HepG2 (cell line): ENCODE data around the gene AJUBA. TPM values are rescaled to one million over a fixed set of nuclear protein-coding genes. Genes with fewer than 3 reads are reported as not detected.

Experiments
- ARNT2 ChIP-seq: sonication (generic); formaldehyde crosslinking; IDR thresholded peaks from 2 replicates; pipeline ENCODE4 v1.8.0; 2022; ENCODE audit warnings: mild to moderate bottlenecking, low read depth, missing genetic modification reagents, moderate library complexity
- GATA4 ChIP-seq: sonication (generic); IDR thresholded peaks from 2 replicates; pipeline ENCODE4 v1.6.1; 2016; ENCODE audit warnings: antibody characterized with exemption, low read depth, borderline replicate concordance
- HCFC1 ChIP-seq: fragments of 150-350 bp; IDR thresholded peaks from 2 replicates; pipeline ENCODE4 v1.6.1; 2014; ENCODE audit warnings: low read depth, low read length
- MAFG ChIP-seq: sonication (generic); formaldehyde crosslinking; IDR thresholded peaks from 2 replicates; pipeline ENCODE4 v1.5.1; 2020; ENCODE audit warnings: mild to moderate bottlenecking, missing genetic modification reagents
- MED13 ChIP-seq: sonication (generic); formaldehyde crosslinking; IDR thresholded peaks from 2 replicates; pipeline ENCODE4 v1.5.0; 2020; ENCODE audit warnings: missing genetic modification reagents
- POLR2AphosphoS5 ChIP-seq: IDR thresholded peaks from 2 replicates; pipeline ENCODE4 v1.6.1; 2012; ENCODE audit warnings: low read depth, low read length
- TRIM24 ChIP-seq: sonication (generic); formaldehyde crosslinking; IDR thresholded peaks from 2 replicates; pipeline ENCODE4 v1.8.0; 2022; ENCODE audit warnings: mild to moderate bottlenecking, missing genetic modification reagents
- ZBTB42 ChIP-seq: sonication (generic); formaldehyde crosslinking; IDR thresholded peaks from 2 replicates; pipeline ENCODE4 v1.5.0; 2020; ENCODE audit warnings: mild to moderate bottlenecking, missing genetic modification reagents
- ZBTB7A ChIP-seq: sonication (generic); formaldehyde crosslinking; IDR thresholded peaks from 2 replicates; pipeline ENCODE4 v1.8.0; 2022; ENCODE audit warnings: mild to moderate bottlenecking, missing genetic modification reagents
- ZNF432 ChIP-seq: sonication (generic); formaldehyde crosslinking; IDR thresholded peaks from 2 replicates; pipeline ENCODE4 v1.5.0; 2020; ENCODE audit warnings: missing genetic modification reagents, mild to moderate bottlenecking, borderline replicate concordance
- ZNF552 ChIP-seq: sonication (generic); formaldehyde crosslinking; IDR thresholded peaks from 2 replicates; pipeline ENCODE4 v1.9.0; 2022; ENCODE audit warnings: missing genetic modification reagents, mild to moderate bottlenecking, borderline replicate concordance
- ZNF737 ChIP-seq: sonication (generic); formaldehyde crosslinking; IDR thresholded peaks from 2 replicates; pipeline ENCODE4 v1.5.0; 2020; ENCODE audit warnings: missing genetic modification reagents, mild to moderate bottlenecking, borderline replicate concordance
- ZSCAN21 ChIP-seq: sonication (generic); formaldehyde crosslinking; IDR thresholded peaks from 2 replicates; pipeline ENCODE4 v1.8.0; 2022; ENCODE audit warnings: mild to moderate bottlenecking, missing genetic modification reagents, moderate library complexity, borderline replicate concordance
- ZZZ3 ChIP-seq: sonication (generic); formaldehyde crosslinking; IDR thresholded peaks from 2 replicates; pipeline ENCODE4 v1.4.0; 2020; ENCODE audit warnings: missing genetic modification reagents, mild to moderate bottlenecking, borderline replicate concordance
- polyA plus RNA-seq, 8 experiments: library from polyadenylated mRNA; depleted of rRNA in 3 of 8; stranded (reverse) in 7 of 8; unstranded in 1 of 8; fragments of >200 nt; fragmentation: Illumina TruSeq in 4 of 8; extraction: Trizol in 4 of 8; gene quantifications; 2 replicates each; pipeline versions ENCODE4 v1.2.1 to v1.2.3, GENCODE V29; 2011 to 2016; ENCODE audit warnings: low read depth in 4 of 8, missing spikeins in 1 of 8, mixed read lengths in 1 of 8; ENCODE audit not compliant: insufficient read depth in 1 of 8
- total RNA-seq, 5 experiments: library from RNA; depleted of rRNA; stranded (reverse); fragments of >200 nt; fragmentation: Illumina TruSeq; extraction: Trizol; gene quantifications; 2 replicates each; pipeline ENCODE4 v1.2.3, GENCODE V29; 2016; ENCODE audit warnings: low read depth in 1 of 5
- TF ChIP-seq, protein P1 (sequence below): sonication (generic); formaldehyde crosslinking; IDR thresholded peaks from 2 replicates; pipeline ENCODE4 v1.4.0; 2020; ENCODE audit warnings: mild to moderate bottlenecking, missing genetic modification reagents
- TF ChIP-seq, protein P2 (sequence below): sonication (generic); formaldehyde crosslinking; IDR thresholded peaks from 2 replicates; pipeline ENCODE4 v1.4.0; 2020; ENCODE audit warnings: missing genetic modification reagents, borderline replicate concordance

The AJUBA gene
- total and polyA plus RNA-seq, 2 of the 13 experiments (the other 11 are each of a cell fraction or from before 2014, with no cell fraction given), result 157 to 241 TPM

- TF ChIP-seq, protein P1, sequence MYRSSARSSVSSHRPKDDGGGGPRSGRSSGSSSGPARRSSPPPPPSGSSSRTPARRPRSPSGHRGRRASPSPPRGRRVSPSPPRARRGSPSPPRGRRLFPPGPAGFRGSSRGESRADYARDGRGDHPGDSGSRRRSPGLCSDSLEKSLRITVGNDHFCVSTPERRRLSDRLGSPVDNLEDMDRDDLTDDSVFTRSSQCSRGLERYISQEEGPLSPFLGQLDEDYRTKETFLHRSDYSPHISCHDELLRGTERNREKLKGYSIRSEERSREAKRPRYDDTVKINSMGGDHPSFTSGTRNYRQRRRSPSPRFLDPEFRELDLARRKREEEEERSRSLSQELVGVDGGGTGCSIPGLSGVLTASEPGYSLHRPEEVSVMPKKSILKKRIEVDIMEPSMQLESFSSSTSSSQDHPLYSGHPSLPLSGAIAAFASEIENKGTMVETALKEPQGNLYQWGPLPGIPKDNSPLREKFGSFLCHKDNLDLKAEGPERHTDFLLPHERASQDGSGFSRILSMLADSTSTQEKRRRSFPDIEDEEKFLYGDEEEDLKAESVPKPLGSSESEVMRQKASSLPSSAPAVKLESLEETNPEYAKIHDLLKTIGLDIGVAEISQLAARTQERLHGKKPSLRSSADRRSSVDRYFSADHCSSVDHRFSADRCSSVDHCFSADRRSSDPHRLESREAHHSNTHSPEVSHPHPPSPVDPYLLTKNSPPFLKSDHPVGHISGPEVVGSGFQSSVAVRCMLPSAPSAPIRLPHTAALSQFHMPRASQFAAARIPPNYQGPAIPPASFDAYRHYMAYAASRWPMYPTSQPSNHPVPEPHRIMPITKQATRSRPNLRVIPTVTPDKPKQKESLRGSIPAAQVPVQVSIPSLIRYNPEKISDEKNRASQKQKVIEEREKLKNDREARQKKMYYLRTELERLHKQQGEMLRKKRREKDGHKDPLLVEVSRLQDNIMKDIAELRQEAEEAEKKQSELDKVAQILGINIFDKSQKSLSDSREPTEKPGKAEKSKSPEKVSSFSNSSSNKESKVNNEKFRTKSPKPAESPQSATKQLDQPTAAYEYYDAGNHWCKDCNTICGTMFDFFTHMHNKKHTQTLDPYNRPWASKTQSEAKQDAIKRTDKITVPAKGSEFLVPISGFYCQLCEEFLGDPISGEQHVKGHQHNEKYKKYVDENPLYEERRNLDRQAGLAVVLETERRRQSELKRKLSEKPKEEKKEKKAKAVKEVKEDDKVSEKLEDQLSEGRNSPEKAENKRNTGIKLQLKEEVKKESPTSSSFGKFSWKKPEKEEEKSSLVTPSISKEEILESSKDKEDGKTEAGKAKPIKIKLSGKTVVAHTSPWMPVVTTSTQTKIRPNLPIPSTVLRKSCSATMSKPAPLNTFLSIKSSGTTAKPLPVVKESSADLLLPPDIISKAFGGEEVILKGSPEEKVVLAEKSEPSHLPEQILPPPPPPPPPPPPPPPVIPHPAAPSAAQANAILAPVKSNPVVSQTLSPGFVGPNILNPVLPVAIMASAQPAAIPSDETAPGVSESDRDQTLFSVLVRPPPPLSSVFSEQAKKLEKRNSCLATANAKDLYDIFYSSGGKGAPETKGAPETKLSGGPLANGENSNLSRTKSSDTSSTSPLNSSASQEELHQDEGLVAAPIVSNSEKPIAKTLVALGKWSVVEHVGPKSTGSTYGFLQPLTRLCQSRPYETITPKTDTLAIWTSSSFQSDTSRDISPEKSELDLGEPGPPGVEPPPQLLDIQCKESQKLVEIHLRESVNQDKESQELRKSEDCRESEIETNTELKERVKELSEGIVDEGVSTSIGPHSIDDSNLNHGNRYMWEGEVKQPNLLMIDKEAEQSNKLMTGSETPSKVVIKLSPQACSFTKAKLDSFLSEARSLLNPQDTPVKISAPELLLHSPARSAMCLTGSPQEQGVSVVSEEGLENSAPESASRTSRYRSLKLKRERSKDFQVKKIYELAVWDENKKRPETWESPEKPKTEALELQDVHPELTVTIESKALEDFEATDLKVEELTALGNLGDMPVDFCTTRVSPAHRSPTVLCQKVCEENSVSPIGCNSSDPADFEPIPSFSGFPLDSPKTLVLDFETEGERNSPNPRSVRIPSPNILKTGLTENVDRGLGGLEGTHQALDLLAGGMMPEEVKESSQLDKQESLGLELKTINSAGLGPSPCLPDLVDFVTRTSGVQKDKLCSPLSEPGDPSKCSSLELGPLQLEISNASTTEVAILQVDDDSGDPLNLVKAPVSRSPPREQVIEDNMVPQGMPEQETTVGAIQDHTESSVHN (CRISPR knock-in tag), result 0 out of 2 replicates have a peak, but pooled peaks have one; percentile 49
- TF ChIP-seq TRIM24 (CRISPR knock-in tag) (no peak), ARNT2 (CRISPR knock-in tag) (peak; percentile 84), MAFG (CRISPR knock-in tag) (no peak), ZNF737 (no peak), ZBTB7A (CRISPR knock-in tag) (peak; percentile 92), ZZZ3 (CRISPR knock-in tag) (no peak), ZNF552 (CRISPR knock-in tag) (peak; percentile 70; the same call in 1 of the 2 replicates), ZSCAN21 (CRISPR knock-in tag) (no peak; the same call in 1 of the 2 replicates), POLR2AphosphoS5 (peak; percentile 94), MED13 (CRISPR knock-in tag) (no peak), ZBTB42 (CRISPR knock-in tag) (0 out of 2 replicates have a peak, but pooled peaks have one; percentile 54), ZNF432 (CRISPR knock-in tag) (no peak), GATA4 (no peak), HCFC1 (peak; percentile 31; the same call in 1 of the 2 replicates)
- TF ChIP-seq, protein P2, sequence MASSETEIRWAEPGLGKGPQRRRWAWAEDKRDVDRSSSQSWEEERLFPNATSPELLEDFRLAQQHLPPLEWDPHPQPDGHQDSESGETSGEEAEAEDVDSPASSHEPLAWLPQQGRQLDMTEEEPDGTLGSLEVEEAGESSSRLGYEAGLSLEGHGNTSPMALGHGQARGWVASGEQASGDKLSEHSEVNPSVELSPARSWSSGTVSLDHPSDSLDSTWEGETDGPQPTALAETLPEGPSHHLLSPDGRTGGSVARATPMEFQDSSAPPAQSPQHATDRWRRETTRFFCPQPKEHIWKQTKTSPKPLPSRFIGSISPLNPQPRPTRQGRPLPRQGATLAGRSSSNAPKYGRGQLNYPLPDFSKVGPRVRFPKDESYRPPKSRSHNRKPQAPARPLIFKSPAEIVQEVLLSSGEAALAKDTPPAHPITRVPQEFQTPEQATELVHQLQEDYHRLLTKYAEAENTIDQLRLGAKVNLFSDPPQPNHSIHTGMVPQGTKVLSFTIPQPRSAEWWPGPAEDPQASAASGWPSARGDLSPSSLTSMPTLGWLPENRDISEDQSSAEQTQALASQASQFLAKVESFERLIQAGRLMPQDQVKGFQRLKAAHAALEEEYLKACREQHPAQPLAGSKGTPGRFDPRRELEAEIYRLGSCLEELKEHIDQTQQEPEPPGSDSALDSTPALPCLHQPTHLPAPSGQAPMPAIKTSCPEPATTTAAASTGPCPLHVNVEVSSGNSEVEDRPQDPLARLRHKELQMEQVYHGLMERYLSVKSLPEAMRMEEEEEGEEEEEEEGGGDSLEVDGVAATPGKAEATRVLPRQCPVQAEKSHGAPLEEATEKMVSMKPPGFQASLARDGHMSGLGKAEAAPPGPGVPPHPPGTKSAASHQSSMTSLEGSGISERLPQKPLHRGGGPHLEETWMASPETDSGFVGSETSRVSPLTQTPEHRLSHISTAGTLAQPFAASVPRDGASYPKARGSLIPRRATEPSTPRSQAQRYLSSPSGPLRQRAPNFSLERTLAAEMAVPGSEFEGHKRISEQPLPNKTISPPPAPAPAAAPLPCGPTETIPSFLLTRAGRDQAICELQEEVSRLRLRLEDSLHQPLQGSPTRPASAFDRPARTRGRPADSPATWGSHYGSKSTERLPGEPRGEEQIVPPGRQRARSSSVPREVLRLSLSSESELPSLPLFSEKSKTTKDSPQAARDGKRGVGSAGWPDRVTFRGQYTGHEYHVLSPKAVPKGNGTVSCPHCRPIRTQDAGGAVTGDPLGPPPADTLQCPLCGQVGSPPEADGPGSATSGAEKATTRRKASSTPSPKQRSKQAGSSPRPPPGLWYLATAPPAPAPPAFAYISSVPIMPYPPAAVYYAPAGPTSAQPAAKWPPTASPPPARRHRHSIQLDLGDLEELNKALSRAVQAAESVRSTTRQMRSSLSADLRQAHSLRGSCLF (CRISPR knock-in tag), result peak; percentile 67; the same call in 1 of the 2 replicates
These were observed 27.8 kb upstream of the AJUBA start, which contains the start of gene C14orf93 (continued) for GRCh38 chr14:23009939-23010726.
